Mesenchymal stem cell (in vitro differentiated cells and primary cell): ENCODE results near the gene RETN.
A peak's percentile ranks its signal among the peaks of the same experiment; 100 is the strongest.

ENCODE experiments used
- DNase-seq: peaks from one replicate; pipeline ENCODE4 v3.0.0-alpha.2; 2013
- H2AFZ ChIP-seq: one replicate; pipeline ENCODE4 v1.6.1; 2013; ENCODE audit warnings: low read depth, mild to moderate bottlenecking, control low read depth, inconsistent platforms, low read length, moderate library complexity
- H2AK5ac ChIP-seq: 2 replicates; pipeline ENCODE4 v1.6.1; 2013; ENCODE audit warnings: low read length, moderate library complexity, mild to moderate bottlenecking, inconsistent platforms; ENCODE audit not compliant: severe bottlenecking
- H2BK120ac ChIP-seq: one replicate; pipeline ENCODE4 v1.6.1; 2013; ENCODE audit warnings: low read depth, mild to moderate bottlenecking, inconsistent platforms, low read length, moderate library complexity
- H2BK12ac ChIP-seq, 2 experiments: one replicate each; pipeline ENCODE4 v1.6.1; 2013; ENCODE audit warnings: inconsistent platforms in 2 of 2, low read length in 2 of 2, mild to moderate bottlenecking in 2 of 2, moderate library complexity in 2 of 2, control low read depth in 1 of 2
- H2BK15ac ChIP-seq: one replicate; pipeline ENCODE4 v1.6.1; 2013; ENCODE audit warnings: mild to moderate bottlenecking, low read depth, inconsistent platforms; ENCODE audit not compliant: poor library complexity, severe bottlenecking
- H2BK5ac ChIP-seq: 2 replicates; pipeline ENCODE4 v1.6.1; 2013; ENCODE audit warnings: low read depth, mild to moderate bottlenecking, low read length, control low read depth, inconsistent platforms; ENCODE audit not compliant: poor library complexity, severe bottlenecking
- H3K14ac ChIP-seq, 2 experiments: one replicate each; pipeline ENCODE4 v1.6.1; 2013; ENCODE audit warnings: inconsistent platforms in 2 of 2, low read length in 2 of 2, control low read depth in 1 of 2, mild to moderate bottlenecking in 1 of 2, moderate library complexity in 1 of 2
- H3K18ac ChIP-seq, 2 experiments: one replicate each; pipeline ENCODE4 v1.6.1; 2013; ENCODE audit warnings: inconsistent platforms in 2 of 2, low read length in 2 of 2, control low read depth in 1 of 2, low read depth in 1 of 2, mild to moderate bottlenecking in 1 of 2
- H3K23ac ChIP-seq, 2 experiments: one replicate each; pipeline ENCODE4 v1.6.1; 2013; ENCODE audit warnings: inconsistent platforms in 2 of 2, low read length in 2 of 2, mild to moderate bottlenecking in 2 of 2, moderate library complexity in 2 of 2, control low read depth in 1 of 2
- H3K27ac ChIP-seq: 2 replicates; pipeline ENCODE4 v1.5.1; 2013; ENCODE audit warnings: mild to moderate bottlenecking, moderate library complexity, low read length, control low read depth, inconsistent platforms; ENCODE audit not compliant: poor library complexity, severe bottlenecking
- H3K27me3 ChIP-seq, 2 experiments: 2 replicates each; pipeline versions ENCODE4 v1.6.1 to v1.7.0; 2013; ENCODE audit warnings: low read length in 2 of 2, mild to moderate bottlenecking in 2 of 2, moderate library complexity in 2 of 2, control low read depth in 1 of 2, inconsistent platforms in 1 of 2; ENCODE audit not compliant: control insufficient read depth in 1 of 2, insufficient read depth in 1 of 2
- H3K36me3 ChIP-seq, 2 experiments: 2 replicates each; pipeline versions ENCODE4 v1.6.1 to v1.7.0; 2013; ENCODE audit warnings: low read length in 2 of 2, control low read depth in 1 of 2, inconsistent platforms in 1 of 2, low read depth in 1 of 2, mild to moderate bottlenecking in 1 of 2; ENCODE audit not compliant: insufficient read depth in 2 of 2, control insufficient read depth in 1 of 2
- H3K4ac ChIP-seq, 2 experiments: one replicate each; pipeline ENCODE4 v1.6.1; 2013; ENCODE audit warnings: inconsistent platforms in 2 of 2, low read length in 2 of 2, mild to moderate bottlenecking in 2 of 2, moderate library complexity in 2 of 2, control low read depth in 1 of 2, low read depth in 1 of 2
- H3K4me1 ChIP-seq: 2 replicates; pipeline ENCODE4 v1.6.1; 2013; ENCODE audit warnings: low read depth, low read length, control low read depth; ENCODE audit not compliant: control insufficient read depth, insufficient read depth
- H3K4me2 ChIP-seq: 2 replicates; pipeline ENCODE4 v1.6.1; 2013; ENCODE audit warnings: low read length, mild to moderate bottlenecking, inconsistent platforms; ENCODE audit not compliant: poor library complexity, severe bottlenecking
- H3K4me3 ChIP-seq, 2 experiments: 2 replicates each; pipeline versions ENCODE4 v1.5.1 to v1.7.0; 2013; ENCODE audit warnings: low read length in 2 of 2, mild to moderate bottlenecking in 2 of 2, control low read depth in 1 of 2, low read depth in 1 of 2; ENCODE audit not compliant: insufficient read depth in 1 of 2
- H3K79me1 ChIP-seq: replicated peaks from 2 replicates; pipeline ENCODE4 v1.6.1; 2013; ENCODE audit warnings: mild to moderate bottlenecking, control low read depth, low read length, inconsistent platforms; ENCODE audit not compliant: poor library complexity, severe bottlenecking
- H3K9ac ChIP-seq: 2 replicates; pipeline ENCODE4 v1.7.0; 2013; ENCODE audit warnings: mild to moderate bottlenecking, low read length, moderate library complexity
- H3K9me3 ChIP-seq: 2 replicates; pipeline ENCODE4 v1.7.0; 2013; ENCODE audit warnings: mild to moderate bottlenecking, low read length; ENCODE audit not compliant: control insufficient read depth
- H4K8ac ChIP-seq: one replicate; pipeline ENCODE4 v1.6.1; 2013; ENCODE audit warnings: inconsistent platforms, mild to moderate bottlenecking, low read length, moderate library complexity
- H4K91ac ChIP-seq: one replicate; pipeline ENCODE4 v1.6.1; 2013; ENCODE audit warnings: mild to moderate bottlenecking, low read length, inconsistent platforms
- WGBS: methylation state at CpG from one replicate; pipeline ENCODE4 v1.1.7; 2013; ENCODE audit warnings: mixed read lengths; 5-methylcytosine and 5-hydroxymethylcytosine counted together

The RETN gene

GRCh38 chr19:7650148-7650547 lies 18.7 kb upstream of the RETN start:
- H3K4me2 ChIP-seq = no peak overlapping the region
- H4K8ac ChIP-seq = no peak overlapping the region
- H3K9ac ChIP-seq = no peak overlapping the region
- no peak overlapping the region for H2BK15ac ChIP-seq
- no peak overlapping the region for H3K18ac ChIP-seq
- no peak overlapping the region for H2AFZ ChIP-seq
- no peak for DNase-seq
- no peaks in the 10 kb centered on the region for H3K79me1 ChIP-seq
- H2BK120ac ChIP-seq = no peak overlapping the region
- no peak overlapping the region for H2AK5ac ChIP-seq
- H3K4me3 ChIP-seq = no peak overlapping the region
- peaks cover 0 to 26% of the 10 kb centered on the region in 2 experiments for H3K36me3 ChIP-seq
- no peak overlapping the region for H2BK12ac ChIP-seq
- H3K27me3 ChIP-seq = peaks cover 10 to 33% of the 10 kb centered on the region in 2 experiments
- no peak overlapping the region for H3K14ac ChIP-seq
- H3K27ac ChIP-seq = no peak overlapping the region
- no peak overlapping the region for H3K23ac ChIP-seq
- H4K91ac ChIP-seq = no peak overlapping the region
- 62% methylated on average over 2 of the region's 2 CpGs for WGBS
- no peaks in the 10 kb centered on the region for H3K9me3 ChIP-seq
- H2BK5ac ChIP-seq = no peak overlapping the region
- peaks cover 4% of the 10 kb centered on the region for H3K4me1 ChIP-seq
- no peak overlapping the region for H3K4ac ChIP-seq

- peaks cover 10 to 33% of the 10 kb centered on the region in 2 experiments for H3K27me3 ChIP-seq
- peak overlapping the region; percentile 66 for H3K4me2 ChIP-seq
- H2AFZ ChIP-seq = no peak overlapping the region
- no peak overlapping the region for H4K91ac ChIP-seq
- H3K9ac ChIP-seq = peak overlapping the region; percentile 33
- H2BK15ac ChIP-seq = no peak overlapping the region
- no peak overlapping the region for H2BK12ac ChIP-seq
- H2AK5ac ChIP-seq = no peak overlapping the region
- H3K23ac ChIP-seq = no peak overlapping the region
- no peak overlapping the region for H3K27ac ChIP-seq
- DNase-seq = peak; percentile 82
- H3K4me3 ChIP-seq = peak overlapping the region in 1 of 2 experiments; percentile 63
- H2BK120ac ChIP-seq = no peak overlapping the region
- no peaks in the 10 kb centered on the region for H3K79me1 ChIP-seq
- H3K18ac ChIP-seq = no peak overlapping the region
- H3K4me1 ChIP-seq = peaks cover 4% of the 10 kb centered on the region
- H4K8ac ChIP-seq = peak overlapping the region; percentile 87
- H3K9me3 ChIP-seq = no peaks in the 10 kb centered on the region
- peaks cover 0 to 9% of the 10 kb centered on the region in 2 experiments for H3K36me3 ChIP-seq
- 16% methylated on average over 23 of the region's 28 CpGs for WGBS
- H3K4ac ChIP-seq = no peak overlapping the region
- H2BK5ac ChIP-seq = no peak overlapping the region
- H3K14ac ChIP-seq = no peak overlapping the region
Observed at GRCh38 chr19:7652061-7652641, 16.7 kb upstream of the RETN start.

GRCh38 chr19:7654401-7654800 lies 14.4 kb upstream of the RETN start:
- DNase-seq = no peak

GRCh38 chr19:7655581-7655980 lies 13.3 kb upstream of the RETN start:
- H2BK5ac ChIP-seq = no peak overlapping the region
- no peak overlapping the region for H4K91ac ChIP-seq
- H2BK12ac ChIP-seq = no peak overlapping the region
- peaks cover 17 to 36% of the 10 kb centered on the region in 2 experiments for H3K27me3 ChIP-seq
- H3K4ac ChIP-seq = no peak overlapping the region
- no peak overlapping the region for H2AK5ac ChIP-seq
- H3K14ac ChIP-seq = no peak overlapping the region
- no peak for DNase-seq
- peaks cover 4% of the 10 kb centered on the region for H3K4me1 ChIP-seq
- H4K8ac ChIP-seq = no peak overlapping the region
- no peak overlapping the region for H3K4me3 ChIP-seq
- no peak overlapping the region for H3K23ac ChIP-seq
- H3K4me2 ChIP-seq = no peak overlapping the region
- WGBS = 83% methylated on average over 8 of the region's 8 CpGs
- H3K27ac ChIP-seq = no peak overlapping the region
- no peak overlapping the region for H2AFZ ChIP-seq
- H3K36me3 ChIP-seq = no peaks in the 10 kb centered on the region
- H2BK15ac ChIP-seq = no peak overlapping the region
- H2BK120ac ChIP-seq = no peak overlapping the region
- no peaks in the 10 kb centered on the region for H3K9me3 ChIP-seq
- H3K18ac ChIP-seq = no peak overlapping the region
- no peaks in the 10 kb centered on the region for H3K79me1 ChIP-seq
- no peak overlapping the region for H3K9ac ChIP-seq

More at GRCh38 chr19:7654401-7654800, 14.4 kb upstream of the RETN start:
- H3K9ac ChIP-seq = no peak overlapping the region
- no peak overlapping the region for H2AFZ ChIP-seq
- no peak overlapping the region for H2BK120ac ChIP-seq
- H3K9me3 ChIP-seq = no peaks in the 10 kb centered on the region
- H3K18ac ChIP-seq = no peak overlapping the region
- H4K91ac ChIP-seq = no peak overlapping the region
- no peak overlapping the region for H2BK15ac ChIP-seq
- H3K4me2 ChIP-seq = no peak overlapping the region
- H3K4me3 ChIP-seq = no peak overlapping the region
- no peak overlapping the region for H2BK12ac ChIP-seq
- 77% methylated on average over 6 of the region's 8 CpGs for WGBS
- no peak overlapping the region for H4K8ac ChIP-seq
- H3K4ac ChIP-seq = no peak overlapping the region
- peaks cover 20 to 42% of the 10 kb centered on the region in 2 experiments for H3K27me3 ChIP-seq
- no peak overlapping the region for H2AK5ac ChIP-seq
- no peak overlapping the region for H3K14ac ChIP-seq
- no peak overlapping the region for H3K27ac ChIP-seq
- no peak overlapping the region for H3K23ac ChIP-seq
- no peaks in the 10 kb centered on the region for H3K79me1 ChIP-seq
- H3K36me3 ChIP-seq = no peaks in the 10 kb centered on the region
- peaks cover 4% of the 10 kb centered on the region for H3K4me1 ChIP-seq
- H2BK5ac ChIP-seq = no peak overlapping the region
